Muscle layer of duodenum (tissue), 2 donors: ENCODE data around the gene KRTAP9-6.

Experiments
- H3K27ac ChIP-seq: one replicate; pipeline ENCODE4 v1.7.0; 2013; ENCODE audit warnings: mild to moderate bottlenecking, low read length
- H3K27me3 ChIP-seq: one replicate; pipeline ENCODE4 v1.7.0; 2013; ENCODE audit warnings: low read depth, mild to moderate bottlenecking, control low read depth, low read length
- H3K36me3 ChIP-seq, 2 donors: one replicate each; pipeline ENCODE4 v1.7.0; 2013; ENCODE audit warnings: low read length in 2 of 2, control low read depth in 1 of 2, mild to moderate bottlenecking in 1 of 2; ENCODE audit not compliant: insufficient read depth in 2 of 2, control insufficient read depth in 1 of 2
- H3K4me1 ChIP-seq, 2 donors: one replicate each; pipeline ENCODE4 v1.7.0; 2013; ENCODE audit warnings: low read length in 2 of 2, mild to moderate bottlenecking in 2 of 2, control low read depth in 1 of 2, moderate library complexity in 1 of 2; ENCODE audit not compliant: insufficient read depth in 2 of 2, control insufficient read depth in 1 of 2
- H3K4me3 ChIP-seq, 2 donors: one replicate each; pipeline ENCODE4 v1.7.0; 2013; ENCODE audit warnings: low read length in 2 of 2, low read depth in 1 of 2, mild to moderate bottlenecking in 1 of 2
- H3K9me3 ChIP-seq, 2 donors: one replicate each; pipeline ENCODE4 v1.7.0; 2013; ENCODE audit warnings: low read length in 2 of 2, control low read depth in 1 of 2, mild to moderate bottlenecking in 1 of 2; ENCODE audit not compliant: control insufficient read depth in 1 of 2
- donor health status: healthy.

KRTAP9-6 gene

DNA sequence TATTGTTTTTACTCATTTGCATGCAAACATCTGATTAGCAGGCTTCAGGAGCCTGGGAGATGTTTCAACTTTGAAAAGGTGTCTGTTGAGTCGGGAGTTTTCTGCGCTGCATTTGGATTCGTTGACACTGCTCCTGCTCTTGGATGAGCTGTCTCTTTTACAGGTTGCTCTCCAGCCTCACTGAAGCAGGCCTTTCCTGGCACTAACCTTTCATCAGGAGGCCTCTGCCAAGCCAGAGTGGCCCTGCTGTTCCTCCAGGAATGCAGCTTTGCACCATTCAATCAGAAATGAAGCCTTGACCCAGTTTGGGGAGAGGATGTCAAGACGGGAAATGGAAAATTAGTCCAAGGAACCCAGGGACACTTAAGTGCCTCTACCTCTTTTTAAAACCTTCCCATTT, 37.8 kb downstream of the KRTAP9-6 start:
- H3K4me3 ChIP-seq = no peak overlapping the region
- no peaks in the 10 kb centered on the region for H3K9me3 ChIP-seq
- H3K36me3 ChIP-seq = no peaks in the 10 kb centered on the region
- H3K27me3 ChIP-seq = peaks cover under 1% of the 10 kb centered on the region
- H3K27ac ChIP-seq = no peak overlapping the region
- H3K4me1 ChIP-seq = no peaks in the 10 kb centered on the region

- no peak overlapping the region for H3K27ac ChIP-seq
- H3K4me1 ChIP-seq = no peaks in the 10 kb centered on the region
- no peak overlapping the region for H3K4me3 ChIP-seq
- H3K9me3 ChIP-seq = no peaks in the 10 kb centered on the region
- H3K36me3 ChIP-seq = no peaks in the 10 kb centered on the region
- H3K27me3 ChIP-seq = peaks cover 4% of the 10 kb centered on the region
Observed at GRCh38 chr17:41304091-41304490, 38.9 kb downstream of the KRTAP9-6 start.

- H3K27me3 ChIP-seq = peaks cover 4% of the 10 kb centered on the region
- H3K36me3 ChIP-seq = no peaks in the 10 kb centered on the region
- no peaks in the 10 kb centered on the region for H3K9me3 ChIP-seq
- H3K4me1 ChIP-seq = no peaks in the 10 kb centered on the region
- no peak overlapping the region for H3K27ac ChIP-seq
- peak overlapping the region in 1 of 2 donors; percentile 14 for H3K4me3 ChIP-seq
Observed at GRCh38 chr17:41307647-41308046, 42.5 kb downstream of the KRTAP9-6 start.

GRCh38 chr17:41308251-41308917, 43.2 kb downstream of the KRTAP9-6 start:
- Histone ChIP-seq H3K36me3 (no peaks in the 10 kb centered on the region), H3K27ac (no peak overlapping the region), H3K9me3 (no peaks in the 10 kb centered on the region), H3K4me1 (no peaks in the 10 kb centered on the region), H3K27me3 (peaks cover 4% of the 10 kb centered on the region), H3K4me3 (peak overlapping the region in 1 of 2 donors; percentile 14)

DNA sequence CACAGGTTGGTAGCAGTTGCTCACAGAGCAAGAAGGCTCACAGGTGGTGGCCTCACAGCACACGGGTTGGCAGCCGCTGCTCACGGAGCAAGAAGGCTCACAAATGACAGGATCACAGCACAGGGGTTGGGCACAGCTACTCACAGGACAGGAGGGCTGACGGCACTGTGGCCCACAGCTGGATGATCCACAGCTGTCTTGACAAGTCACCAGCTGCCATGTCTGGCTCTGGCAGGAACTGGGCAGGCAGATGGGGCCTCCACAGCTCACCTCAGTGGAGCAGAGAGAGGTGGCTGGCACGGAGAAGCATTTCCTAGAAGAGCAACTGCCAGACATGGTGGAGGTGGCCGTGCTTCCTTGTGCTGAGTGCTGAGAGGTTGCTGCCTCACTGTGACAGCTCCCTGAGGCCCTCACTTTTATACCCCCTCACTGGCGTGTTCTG, 43.8 kb downstream of the KRTAP9-6 start, which contains the start of gene KRTAP16-1:
KRTAP16-1 (minus strand) TSS at position 392 of the 442 bp plus-strand sequence; CDS start at position 336, 56 bp downstream.
- Histone ChIP-seq H3K9me3 (no peaks in the 10 kb centered on the region), H3K27ac (no peak within 1 kb of the TSS), H3K27me3 (peaks cover 4% of the 10 kb centered on the region)

DNA sequence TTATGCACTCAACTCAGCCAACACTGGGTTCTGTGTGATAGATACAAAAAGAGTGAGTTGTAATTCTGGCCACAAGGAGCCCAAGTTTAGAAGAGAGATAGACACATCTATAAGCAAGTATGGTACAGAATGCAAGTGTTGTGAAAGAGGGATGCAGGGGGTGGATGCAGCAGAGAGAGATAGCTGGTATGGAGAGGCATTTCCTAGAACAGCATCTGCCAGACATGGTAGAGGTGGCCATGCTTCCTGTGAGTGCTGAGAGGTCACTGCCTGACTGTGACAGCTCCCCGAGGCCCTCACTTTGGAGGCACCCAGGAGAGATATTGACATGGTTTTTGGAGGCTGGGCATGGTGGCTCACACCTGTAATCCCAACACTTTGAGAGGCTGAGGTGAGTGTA, 45.9 kb downstream of the KRTAP9-6 start:
- no peaks in the 10 kb centered on the region for H3K9me3 ChIP-seq
- no peaks in the 10 kb centered on the region for H3K36me3 ChIP-seq
- no peak overlapping the region for H3K4me3 ChIP-seq
- H3K27me3 ChIP-seq = peaks cover 4% of the 10 kb centered on the region
- no peak overlapping the region for H3K27ac ChIP-seq
- H3K4me1 ChIP-seq = no peaks in the 10 kb centered on the region

More for the DNA sequence above, 43.8 kb downstream of the KRTAP9-6 start, which contains the start of gene KRTAP16-1:
- Histone ChIP-seq H3K4me1 (no peaks in the 10 kb centered on the region), H3K4me3 (peak within 1 kb of the TSS in 1 of 2 donors; percentile 14), H3K36me3 (no peaks in the 10 kb centered on the region)

DNA sequence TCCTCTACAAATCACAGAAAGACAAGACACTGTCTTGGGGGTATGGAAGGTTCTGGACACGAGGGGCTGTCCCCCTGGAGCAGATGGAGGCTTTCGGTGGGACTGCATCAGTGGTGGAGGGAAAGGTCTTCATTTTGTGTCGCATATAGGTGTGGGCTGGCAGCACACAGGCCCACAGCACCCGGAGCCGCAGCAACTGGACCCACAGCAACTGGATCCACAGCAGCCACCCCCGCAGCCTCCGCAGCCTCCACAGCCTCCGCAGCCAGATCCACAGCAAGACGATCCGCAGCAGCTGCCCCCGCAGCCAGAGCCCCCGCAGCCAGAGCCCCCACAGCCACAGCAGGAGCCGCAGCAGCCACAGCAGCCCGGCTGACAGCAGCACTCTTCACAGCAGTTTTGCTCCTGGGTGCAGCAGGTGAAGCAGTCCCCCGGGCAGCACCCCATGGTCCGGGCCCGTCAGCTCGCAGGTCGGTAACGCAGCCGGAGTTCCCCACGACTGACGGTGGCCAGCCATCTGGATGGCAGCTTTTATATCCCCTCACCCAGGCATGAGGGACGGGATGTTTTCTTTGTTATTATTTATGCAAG, 50.1 kb downstream of the KRTAP9-6 start, which contains the start of gene KRTAP17-1:
KRTAP17-1 (minus strand) TSS at position 507 of the 591 bp plus-strand sequence; CDS start at position 447, 60 bp downstream.
- no peak within 1 kb of the TSS for H3K4me3 ChIP-seq
- H3K27me3 ChIP-seq = no peaks in the 10 kb centered on the region
- H3K27ac ChIP-seq = no peak within 1 kb of the TSS
- H3K36me3 ChIP-seq = no peaks in the 10 kb centered on the region
- no peaks in the 10 kb centered on the region for H3K4me1 ChIP-seq
- peaks cover 0 to 6% of the 10 kb centered on the region in 2 donors for H3K9me3 ChIP-seq
